ENCODE measurements around the gene ITGA11. TPM values are rescaled to one million over a fixed set of nuclear protein-coding genes. Genes with fewer than 3 reads are reported as not detected.
"Not testable (repeated sequence)": the region's sequence is repeated elsewhere in the genome, so short reads cannot be mapped to it uniquely, and the experiment has no call there.

ITGA11 gene
- polyA plus RNA-seq, 1 donor, result 3.7 TPM

GRCh38 chr15:68423359-68424296, 8.3 kb downstream of the ITGA11 start:
- DNase-seq (ENCODE audit: low read depth), result no peak

- not testable (repeated sequence) for DNase-seq (ENCODE audit: low read depth)
Observed at GRCh38 chr15:68422403-68423145, 9.4 kb downstream of the ITGA11 start.

GRCh38 chr15:68421798-68422402, 10.1 kb downstream of the ITGA11 start:
- no peak for DNase-seq (ENCODE audit: low read depth)

GRCh38 chr15:68421115-68421551, 10.8 kb downstream of the ITGA11 start:
- DNase-seq (ENCODE audit: low read depth), result no peak

GRCh38 chr15:68420186-68420684, 11.7 kb downstream of the ITGA11 start:
- DNase-seq (ENCODE audit: low read depth), result no peak

GRCh38 chr15:68419301-68420175, 12.4 kb downstream of the ITGA11 start:
- no peak for DNase-seq (ENCODE audit: low read depth)

GRCh38 chr15:68418611-68419161, 13.3 kb downstream of the ITGA11 start:
- no peak for DNase-seq (ENCODE audit: low read depth)

GRCh38 chr15:68417897-68418296, 14.1 kb downstream of the ITGA11 start:
- DNase-seq (ENCODE audit: low read depth), result no peak

- no peak for DNase-seq (ENCODE audit: low read depth)
Observed at GRCh38 chr15:68417051-68417450, 14.9 kb downstream of the ITGA11 start.

GRCh38 chr15:68416158-68416535, 15.8 kb downstream of the ITGA11 start:
- DNase-seq (ENCODE audit: low read depth), result no peak

- no peak for DNase-seq (ENCODE audit: low read depth)
Observed at GRCh38 chr15:68415501-68416157, 16.3 kb downstream of the ITGA11 start.

- no peak for DNase-seq (ENCODE audit: low read depth)
Observed at GRCh38 chr15:68415061-68415460, 16.9 kb downstream of the ITGA11 start.

GRCh38 chr15:68414591-68414990, 17.4 kb downstream of the ITGA11 start:
- no peak for DNase-seq (ENCODE audit: low read depth)

- DNase-seq (ENCODE audit: low read depth), result no peak
Observed at GRCh38 chr15:68414206-68414555, 17.8 kb downstream of the ITGA11 start.

- no peak for DNase-seq (ENCODE audit: low read depth)
Observed at GRCh38 chr15:68413363-68414205, 18.4 kb downstream of the ITGA11 start.

- no peak for DNase-seq (ENCODE audit: low read depth)
Observed at GRCh38 chr15:68412218-68412617, 19.7 kb downstream of the ITGA11 start.

- no peak for DNase-seq (ENCODE audit: low read depth)
Observed at GRCh38 chr15:68411735-68412134, 20.2 kb downstream of the ITGA11 start.

GRCh38 chr15:68411343-68411675, 20.7 kb downstream of the ITGA11 start:
- DNase-seq (ENCODE audit: low read depth), result no peak

Data from forelimb muscle (tissue), 1 donor.